ENCODE measurements around the gene EMD.

DNA sequence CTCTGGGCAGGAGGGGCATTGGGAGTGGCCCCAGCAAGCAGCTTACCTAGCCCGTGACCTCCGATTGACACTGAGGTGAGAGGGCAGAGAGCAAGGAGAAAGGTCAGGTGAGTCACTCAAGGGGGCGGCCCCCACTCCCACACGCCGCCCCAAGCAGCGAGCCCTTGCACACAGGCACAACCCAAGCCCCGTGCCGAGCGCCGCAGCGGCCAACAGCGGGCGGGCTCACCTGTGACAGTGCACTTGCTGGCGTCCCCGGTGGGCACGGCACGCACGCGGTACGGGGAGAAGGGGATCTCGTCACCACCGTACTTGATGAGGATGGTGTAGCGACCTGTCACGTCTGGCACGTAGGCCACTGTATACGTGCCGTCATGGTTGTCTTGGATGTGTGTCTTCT is 21.9 kb upstream of the EMD start:
- TF ChIP-seq, protein P1, sequence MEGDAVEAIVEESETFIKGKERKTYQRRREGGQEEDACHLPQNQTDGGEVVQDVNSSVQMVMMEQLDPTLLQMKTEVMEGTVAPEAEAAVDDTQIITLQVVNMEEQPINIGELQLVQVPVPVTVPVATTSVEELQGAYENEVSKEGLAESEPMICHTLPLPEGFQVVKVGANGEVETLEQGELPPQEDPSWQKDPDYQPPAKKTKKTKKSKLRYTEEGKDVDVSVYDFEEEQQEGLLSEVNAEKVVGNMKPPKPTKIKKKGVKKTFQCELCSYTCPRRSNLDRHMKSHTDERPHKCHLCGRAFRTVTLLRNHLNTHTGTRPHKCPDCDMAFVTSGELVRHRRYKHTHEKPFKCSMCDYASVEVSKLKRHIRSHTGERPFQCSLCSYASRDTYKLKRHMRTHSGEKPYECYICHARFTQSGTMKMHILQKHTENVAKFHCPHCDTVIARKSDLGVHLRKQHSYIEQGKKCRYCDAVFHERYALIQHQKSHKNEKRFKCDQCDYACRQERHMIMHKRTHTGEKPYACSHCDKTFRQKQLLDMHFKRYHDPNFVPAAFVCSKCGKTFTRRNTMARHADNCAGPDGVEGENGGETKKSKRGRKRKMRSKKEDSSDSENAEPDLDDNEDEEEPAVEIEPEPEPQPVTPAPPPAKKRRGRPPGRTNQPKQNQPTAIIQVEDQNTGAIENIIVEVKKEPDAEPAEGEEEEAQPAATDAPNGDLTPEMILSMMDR (IDR thresholded peaks at IDR 0.05): no peak
- no peak for TF ChIP-seq ZFX (IDR thresholded peaks at IDR 0.05; ENCODE audit: borderline replicate concordance)
